ENCODE data around the gene NHP2.

The NHP2 gene

GRCh38 chr5:178174456-178174855 lies 20.8 kb upstream of the NHP2 start:
- DNase-seq (ENCODE audit: low spot score) = no peak

GRCh38 chr5:178170455-178170854 lies 16.8 kb upstream of the NHP2 start:
- no peak for DNase-seq (ENCODE audit: low spot score)

DNA sequence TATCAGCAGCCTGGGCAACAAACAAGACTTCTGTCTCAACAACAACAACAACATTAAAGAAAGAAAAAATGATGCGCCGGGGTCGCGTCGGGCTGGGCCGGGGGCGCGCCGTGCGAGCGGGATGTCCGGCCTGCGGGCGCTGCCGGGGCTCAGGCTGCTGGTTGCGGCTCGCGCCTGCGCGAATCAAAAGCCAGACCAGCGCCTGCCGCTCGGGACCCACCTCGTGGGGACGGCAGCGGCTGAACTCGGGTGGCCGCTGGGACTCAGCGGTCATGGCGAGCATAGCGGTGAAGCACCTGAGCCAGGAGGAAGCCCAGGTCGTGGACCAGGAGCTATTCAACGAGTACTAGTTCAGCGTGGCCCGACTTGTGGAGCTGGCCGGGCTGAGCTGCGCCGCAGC lies 11.9 kb upstream of the NHP2 start:
- no peak for DNase-seq (ENCODE audit: low spot score)

DNA sequence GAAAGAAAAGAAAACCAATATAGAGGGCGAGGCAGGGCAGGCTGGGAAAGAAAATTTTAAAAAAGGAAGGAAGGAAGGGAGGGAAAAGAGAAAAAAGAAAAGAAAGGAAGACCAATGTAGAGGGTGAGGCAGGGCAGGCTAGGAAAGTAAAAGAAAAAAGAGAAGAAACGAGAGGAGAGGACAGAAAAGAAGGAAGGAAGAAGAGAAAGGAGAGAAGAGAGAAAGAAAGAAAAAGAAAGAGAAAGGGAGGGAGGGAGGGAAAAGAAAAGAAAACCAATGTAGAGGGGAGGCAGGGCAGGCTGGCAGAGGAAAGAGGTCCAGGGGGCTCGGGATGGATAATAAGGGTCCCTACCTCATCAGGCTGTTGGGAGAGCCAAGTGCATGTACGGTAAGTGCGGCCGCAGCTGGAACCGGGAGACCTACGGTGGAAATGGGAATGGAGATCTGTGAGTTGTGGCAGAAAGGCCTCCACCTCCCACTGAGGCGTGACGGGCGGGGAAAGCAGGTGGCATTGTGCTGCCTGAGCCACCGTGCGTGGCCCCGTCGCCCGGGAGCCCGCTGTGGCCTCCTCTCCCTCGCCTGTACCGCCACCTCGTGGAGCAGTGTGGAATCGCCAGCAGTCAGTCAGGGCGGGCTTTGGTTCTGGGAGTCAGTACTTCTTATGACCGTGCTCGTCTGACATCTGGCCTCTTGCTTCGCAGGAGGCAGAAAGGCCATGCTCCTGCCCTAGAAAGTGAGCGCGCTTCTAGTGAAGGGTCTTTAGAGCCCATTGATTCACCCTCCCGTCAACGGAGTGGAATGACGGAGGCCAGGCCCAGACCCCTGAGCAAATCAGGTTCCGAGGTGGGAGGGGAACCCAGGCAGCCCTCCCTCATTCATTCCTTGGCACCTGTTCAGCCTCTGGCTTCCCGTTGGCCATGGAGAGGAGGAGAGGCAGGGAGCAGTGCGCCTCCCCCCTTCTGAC lies 10.4 kb upstream of the NHP2 start:
- DNase-seq (ENCODE audit: low spot score) = peak; percentile 92

DNA sequence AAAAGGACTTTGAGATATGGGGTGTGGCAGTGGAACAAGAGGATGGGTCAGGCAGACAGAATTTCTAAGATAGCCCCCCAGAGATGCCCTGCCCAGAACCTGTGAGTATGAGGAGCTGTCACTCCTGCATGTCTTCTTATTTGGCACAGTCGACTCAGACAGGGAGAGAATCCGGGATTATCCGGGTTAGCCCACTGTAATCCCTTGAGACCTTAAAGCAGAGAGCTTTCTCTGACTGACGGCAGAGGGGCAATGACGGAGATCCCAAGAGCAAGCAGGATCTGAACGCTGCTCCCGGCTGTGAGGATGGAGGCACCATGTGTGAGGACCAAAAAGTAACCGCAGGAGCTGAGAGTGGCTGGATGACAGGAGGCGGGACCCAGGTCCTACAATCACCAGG lies 8.8 kb upstream of the NHP2 start:
- DNase-seq (ENCODE audit: low spot score) = no peak

- no peak for DNase-seq (ENCODE audit: low spot score)
Measured at GRCh38 chr5:178160176-178160575, 6.5 kb upstream of the NHP2 start.

GRCh38 chr5:178155065-178155464 lies 1.4 kb upstream of the NHP2 start:
- DNase-seq (ENCODE audit: low spot score) = no peak

DNA sequence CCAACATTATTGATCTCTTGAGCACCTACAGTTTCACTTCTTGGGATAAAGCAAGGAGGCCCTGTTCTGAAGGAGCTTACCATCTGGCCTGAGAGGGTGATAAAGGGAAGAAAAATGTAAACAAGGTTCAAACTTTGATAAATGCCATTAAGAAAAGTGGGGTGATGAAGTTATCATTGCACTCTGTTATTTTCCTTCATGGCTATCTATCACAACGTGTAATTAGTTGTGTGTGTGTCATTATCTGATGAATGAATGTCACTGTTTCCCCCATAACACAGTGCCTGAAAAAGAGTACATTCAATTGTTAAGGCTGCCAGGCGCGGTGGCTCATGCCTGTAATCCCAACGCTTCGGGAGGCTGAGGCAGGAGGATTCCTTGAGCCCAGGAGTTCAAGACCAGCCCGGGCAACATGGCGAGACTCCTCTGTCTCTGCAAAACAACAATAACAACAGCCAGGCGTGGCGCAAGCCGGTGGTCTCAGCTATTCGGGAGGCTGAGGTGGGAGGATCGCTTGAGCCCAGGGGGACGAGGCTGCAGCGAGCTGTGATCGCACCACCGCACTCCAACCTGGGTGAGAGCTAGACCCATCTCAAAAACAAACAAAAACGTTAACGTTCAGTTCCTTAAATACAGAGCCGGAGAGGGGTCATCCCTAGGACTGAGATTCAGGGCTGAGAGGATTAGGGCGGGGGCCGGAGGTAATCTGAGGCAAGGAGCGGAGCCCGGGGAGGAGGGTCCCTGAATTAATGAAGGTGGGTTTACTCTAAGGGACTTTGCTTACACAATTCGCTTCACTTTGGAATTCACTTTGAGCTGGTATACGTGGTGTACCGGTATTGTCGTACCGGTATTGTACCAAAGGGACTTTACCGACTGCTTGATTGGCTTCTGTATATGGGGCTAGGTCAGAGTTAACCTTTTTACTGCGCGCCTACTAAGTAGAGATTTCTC lies 917 bp downstream of the NHP2 start:
- no peak for DNase-seq (ENCODE audit: low spot score)

DNA sequence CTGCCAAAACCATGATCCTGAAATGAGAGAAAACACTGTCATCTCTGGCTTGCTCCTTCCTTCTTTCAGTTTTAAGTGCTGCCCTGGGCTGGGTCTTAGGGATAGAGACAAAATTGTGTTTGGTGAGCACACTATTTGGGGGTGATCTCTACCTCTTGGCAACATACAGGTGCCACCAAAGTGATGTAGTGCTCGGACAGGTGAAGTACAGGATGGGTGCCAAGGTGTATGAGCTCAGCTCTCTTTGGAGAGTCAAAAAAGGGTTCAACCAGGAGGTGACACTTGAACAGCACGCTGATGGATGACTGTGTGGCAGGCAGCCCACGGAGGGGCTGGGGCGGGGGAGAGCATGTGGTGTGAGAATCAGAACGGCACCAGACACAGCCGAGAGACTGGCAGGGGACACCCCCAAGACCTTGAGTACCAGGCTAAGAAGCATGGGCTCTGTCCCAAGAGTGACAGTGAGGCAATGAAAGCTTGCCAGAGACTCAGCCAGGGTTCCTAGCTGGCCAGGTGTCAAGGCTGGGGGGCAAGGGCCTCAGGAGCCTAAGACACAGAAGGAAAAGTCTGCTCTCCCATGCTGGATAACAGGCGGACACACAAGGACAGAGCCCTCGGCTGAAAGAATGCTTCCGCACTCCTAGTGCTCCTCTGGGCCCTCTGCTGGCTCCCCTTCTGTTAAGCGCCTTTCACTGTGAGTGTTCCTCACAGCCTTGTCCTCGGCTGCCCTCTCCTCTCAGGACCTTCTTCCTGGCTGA lies 2.5 kb downstream of the NHP2 start:
- no peak for DNase-seq (ENCODE audit: low spot score)

DNA sequence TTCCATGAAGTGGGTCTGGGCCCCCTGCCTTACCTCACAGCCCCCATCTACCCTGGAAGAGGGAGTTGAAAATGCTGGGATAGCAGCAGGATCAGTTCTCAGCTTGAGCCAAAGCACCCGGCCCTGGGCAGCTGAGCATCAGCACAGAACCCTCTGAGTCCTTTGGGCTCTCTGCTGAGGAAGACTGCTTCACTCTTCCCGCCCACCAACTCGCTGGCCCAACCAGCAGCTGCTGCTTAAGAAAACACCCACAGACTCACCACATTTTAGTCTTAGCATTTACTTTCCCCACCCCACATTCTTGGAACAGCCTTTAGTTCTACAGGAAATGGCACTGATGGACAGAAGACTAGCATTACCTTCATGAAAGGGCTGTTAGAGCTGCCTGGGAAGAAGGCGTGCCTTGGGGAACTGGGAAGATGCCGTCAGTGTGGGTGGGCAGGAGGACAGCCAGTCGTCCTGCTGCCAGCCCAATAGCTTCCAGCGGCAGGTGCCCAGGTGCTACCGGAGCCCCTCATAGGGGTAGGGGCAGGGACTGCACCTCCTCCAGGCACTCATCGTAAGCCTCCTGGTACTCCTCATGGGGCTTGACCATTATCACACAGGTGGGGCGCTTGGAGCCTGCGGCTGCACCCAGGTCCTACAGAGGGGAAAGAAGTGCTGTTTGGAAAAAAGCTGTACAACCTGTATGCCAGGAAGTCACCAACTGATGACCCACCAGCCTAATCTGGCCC lies 4.3 kb downstream of the NHP2 start:
- no peak for DNase-seq (ENCODE audit: low spot score)

- no peak for DNase-seq (ENCODE audit: low spot score)
Measured at GRCh38 chr5:178147406-178147805, 6.3 kb downstream of the NHP2 start.

- peak; percentile 78 for DNase-seq (ENCODE audit: low spot score)
Measured at GRCh38 chr5:178145965-178146820, 7.5 kb downstream of the NHP2 start.

- no peak for DNase-seq (ENCODE audit: low spot score)
Measured at GRCh38 chr5:178143901-178144300, 9.8 kb downstream of the NHP2 start.

DNA sequence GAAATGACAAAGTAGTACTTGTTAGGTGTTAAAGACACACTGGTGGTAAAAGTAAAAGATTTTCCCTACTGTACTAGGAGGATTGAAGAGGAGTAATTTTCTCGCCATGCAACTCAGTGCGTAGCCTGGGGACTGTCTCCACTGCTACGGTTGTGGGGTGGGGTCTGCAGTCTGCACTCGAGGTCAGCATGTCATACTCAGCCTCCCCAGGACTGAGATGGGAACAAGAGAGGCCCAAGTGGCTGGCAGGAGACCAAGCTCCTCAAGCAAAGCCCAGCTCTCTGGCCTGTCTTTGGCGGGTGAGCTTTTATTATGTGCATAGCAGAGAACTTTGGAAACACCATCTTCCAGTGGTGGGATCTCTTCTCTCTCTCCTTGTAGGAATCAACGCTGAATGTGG lies 10.4 kb downstream of the NHP2 start:
- no peak for DNase-seq (ENCODE audit: low spot score)

- DNase-seq (ENCODE audit: low spot score) = no peak
Measured at GRCh38 chr5:178142642-178143041, 11.0 kb downstream of the NHP2 start.

GRCh38 chr5:178141550-178141949 lies 12.1 kb downstream of the NHP2 start:
- DNase-seq (ENCODE audit: low spot score) = no peak

- no peak for DNase-seq (ENCODE audit: low spot score)
Measured at GRCh38 chr5:178137991-178138390, 15.7 kb downstream of the NHP2 start.

- no peak for DNase-seq (ENCODE audit: low spot score)
Measured at GRCh38 chr5:178136990-178137389, 16.7 kb downstream of the NHP2 start.

DNA sequence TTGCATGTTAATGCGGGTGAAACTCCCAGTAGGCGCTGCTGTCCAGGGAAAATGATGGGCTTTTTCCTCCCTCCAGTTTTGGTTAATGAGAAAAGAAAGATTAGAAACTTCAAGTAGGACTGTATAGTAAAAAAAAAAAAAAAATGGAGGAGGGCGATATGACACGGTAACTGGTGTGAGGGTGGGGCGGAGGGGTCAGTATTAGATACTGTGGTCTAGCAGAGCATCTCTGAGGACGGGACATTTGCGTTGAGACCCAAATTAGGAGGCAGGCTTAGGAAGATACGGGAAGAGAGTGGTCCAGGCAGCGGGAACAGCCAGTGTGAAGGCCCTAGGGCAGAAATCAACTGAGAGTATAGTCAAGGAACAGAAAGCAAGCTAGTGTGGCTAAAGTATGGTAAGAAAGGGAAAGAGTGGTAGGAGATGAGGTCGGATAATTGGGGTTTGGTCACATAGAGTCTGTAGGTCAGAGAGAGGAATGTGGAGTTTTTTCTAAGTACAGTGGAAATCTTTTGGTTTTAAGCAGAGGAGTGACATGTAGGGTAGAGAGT lies 22.2 kb downstream of the NHP2 start:
- no peak for DNase-seq (ENCODE audit: low spot score)
